ENCODE results near the gene CGRRF1.

Gene CGRRF1

DNA sequence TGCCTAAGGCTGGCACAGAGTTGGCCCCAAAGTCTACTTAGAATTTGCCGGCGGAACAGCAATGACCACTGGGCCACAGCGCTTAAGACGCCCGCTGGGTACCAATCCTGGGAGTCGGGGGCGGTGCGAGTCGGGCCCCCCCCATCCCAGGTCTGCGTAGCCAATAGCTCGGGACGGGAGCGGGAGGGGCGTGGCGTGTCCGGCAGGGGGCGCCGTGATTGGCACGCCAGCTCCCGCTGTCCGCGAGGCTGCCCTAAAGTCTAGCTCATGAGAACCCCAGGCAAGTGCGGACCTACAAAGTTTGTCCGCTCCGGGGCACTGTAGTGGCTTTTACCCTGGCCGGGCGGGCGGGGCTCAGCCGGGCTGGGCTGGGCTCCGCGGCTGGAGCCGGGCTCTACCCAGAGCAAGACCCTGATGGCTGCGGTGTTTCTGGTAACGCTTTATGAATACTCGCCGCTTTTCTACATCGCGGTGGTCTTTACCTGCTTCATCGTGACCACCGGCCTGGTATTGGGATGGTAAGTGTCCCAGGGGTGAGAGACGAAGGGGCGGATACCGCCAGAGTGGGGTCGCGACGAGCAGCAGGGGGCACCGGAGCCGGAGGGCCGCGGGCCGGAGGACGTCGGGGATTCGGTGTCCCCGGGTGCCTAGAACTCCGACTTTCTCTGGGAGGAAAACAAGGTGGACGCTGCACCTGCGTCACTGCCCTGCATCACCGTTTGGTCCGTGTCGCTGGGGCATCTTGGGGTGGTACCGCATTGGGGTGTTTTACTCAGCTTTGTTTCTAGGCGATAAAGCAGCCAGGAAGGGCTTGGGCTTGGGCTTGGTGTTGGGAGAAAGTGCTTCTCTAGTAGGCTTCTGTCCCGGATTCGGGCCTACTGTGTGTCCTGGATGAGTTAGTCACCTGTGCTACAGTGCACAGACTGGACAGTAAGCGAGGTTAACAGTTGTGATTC, at the start of gene CGRRF1 (continued):
- TF ChIP-seq ZNF626 (tag by site-specific recombination; IDR thresholded peaks at IDR 0.05) = no peak
- TF ChIP-seq ZNF155 (tag by site-specific recombination; IDR thresholded peaks at IDR 0.05) = no peak
- no peak for TF ChIP-seq ZNF202 (tag by site-specific recombination; IDR thresholded peaks at IDR 0.05; ENCODE audit: borderline replicate concordance)
- no peak for TF ChIP-seq ZNF510 (tag by site-specific recombination; IDR thresholded peaks at IDR 0.05; ENCODE audit: insufficient replicate concordance)
- TF ChIP-seq ZNF112 (tag by site-specific recombination; IDR thresholded peaks at IDR 0.05) = no peak
- no peak for TF ChIP-seq ZNF311 (tag by site-specific recombination; IDR thresholded peaks at IDR 0.05; ENCODE audit: borderline replicate concordance)
- no peak for TF ChIP-seq TRIM28 (IDR thresholded peaks at IDR 0.05; ENCODE audit: borderline replicate concordance, low read length)
- no peak for TF ChIP-seq ZNF670 (tag by site-specific recombination; IDR thresholded peaks at IDR 0.05; ENCODE audit: low read depth)
- no peak for TF ChIP-seq GLI2 (tag by site-specific recombination; IDR thresholded peaks at IDR 0.05; ENCODE audit: borderline replicate concordance, low read depth)
- 0 out of 2 replicates have a peak, but pooled peaks have one; percentile 42 for TF ChIP-seq KLF16 (tag by site-specific recombination; IDR thresholded peaks at IDR 0.05)
- no peak for TF ChIP-seq ZNF768 (tag by site-specific recombination; IDR thresholded peaks at IDR 0.05)
- peak; percentile 82 for TF ChIP-seq ZBTB10 (tag by site-specific recombination; IDR thresholded peaks at IDR 0.05)
- TF ChIP-seq ZNF10 (tag by site-specific recombination; IDR thresholded peaks at IDR 0.05) = no peak
- TF ChIP-seq KLF10 (tag by site-specific recombination; IDR thresholded peaks at IDR 0.05) = peak; percentile 36; the same call in 1 of the 2 replicates
- TF ChIP-seq ZNF560 (tag by site-specific recombination; IDR thresholded peaks at IDR 0.05; ENCODE audit: borderline replicate concordance) = no peak
- TF ChIP-seq ZNF341 (tag by site-specific recombination; IDR thresholded peaks at IDR 0.05; ENCODE audit: low read depth) = 0 out of 2 replicates have a peak, but pooled peaks have one; percentile 19
- TF ChIP-seq ZNF529 (tag by site-specific recombination; IDR thresholded peaks at IDR 0.05; ENCODE audit: insufficient replicate concordance) = no peak
- peak; percentile 52; the same call in 1 of the 2 replicates for TF ChIP-seq ZNF692 (tag by site-specific recombination; IDR thresholded peaks at IDR 0.05)
- TF ChIP-seq ZNF280D (tag by site-specific recombination; IDR thresholded peaks at IDR 0.05) = no peak
- TF ChIP-seq SP3 (tag by site-specific recombination; IDR thresholded peaks at IDR 0.05) = peak; percentile 84
- TF ChIP-seq KLF1 (tag by site-specific recombination; IDR thresholded peaks at IDR 0.05) = 0 out of 2 replicates have a peak, but pooled peaks have one; percentile 12
- TF ChIP-seq, protein P1, sequence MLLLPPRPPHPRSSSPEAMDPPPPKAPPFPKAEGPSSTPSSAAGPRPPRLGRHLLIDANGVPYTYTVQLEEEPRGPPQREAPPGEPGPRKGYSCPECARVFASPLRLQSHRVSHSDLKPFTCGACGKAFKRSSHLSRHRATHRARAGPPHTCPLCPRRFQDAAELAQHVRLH (tag by site-specific recombination; IDR thresholded peaks at IDR 0.05) = peak; percentile 49; the same call in 1 of the 2 replicates
- TF ChIP-seq ZNF549 (tag by site-specific recombination; IDR thresholded peaks at IDR 0.05) = no peak
- TF ChIP-seq ZNF426 (tag by site-specific recombination; IDR thresholded peaks at IDR 0.05) = no peak
- TF ChIP-seq ZNF132 (tag by site-specific recombination; IDR thresholded peaks at IDR 0.05; ENCODE audit: borderline replicate concordance) = no peak
- no peak for TF ChIP-seq ZNF555 (tag by site-specific recombination; conservative IDR thresholded peaks at IDR 0.05)
- peak; percentile 63; the same call in 1 of the 2 replicates for TF ChIP-seq ZNF610 (tag by site-specific recombination; IDR thresholded peaks at IDR 0.05; ENCODE audit: borderline replicate concordance)
- TF ChIP-seq CTCF (tag by site-specific recombination; IDR thresholded peaks at IDR 0.05) = peak; percentile 85
